ENCODE data around the gene STYK1. TPM values are rescaled to one million over a fixed set of nuclear protein-coding genes. Genes with fewer than 3 reads are reported as not detected.

The STYK1 gene
- 0.13 TPM for polyA plus RNA-seq (ENCODE audit: insufficient read length)

GRCh38 chr12:10673659-10674384 lies at the start of gene STYK1:
STYK1 (minus strand) TSS chr12:10674052; CDS start chr12:10634618, 39,434 bp downstream.
- no peak for DNase-seq (ENCODE audit: low read depth)

GRCh38 chr12:10722905-10723746 lies 49.3 kb upstream of the STYK1 start, which contains the start of gene YBX3:
YBX3 (minus strand) TSS chr12:10723323; CDS start chr12:10723111, 212 bp downstream.
- no peak for DNase-seq (ENCODE audit: low read depth)

DNA sequence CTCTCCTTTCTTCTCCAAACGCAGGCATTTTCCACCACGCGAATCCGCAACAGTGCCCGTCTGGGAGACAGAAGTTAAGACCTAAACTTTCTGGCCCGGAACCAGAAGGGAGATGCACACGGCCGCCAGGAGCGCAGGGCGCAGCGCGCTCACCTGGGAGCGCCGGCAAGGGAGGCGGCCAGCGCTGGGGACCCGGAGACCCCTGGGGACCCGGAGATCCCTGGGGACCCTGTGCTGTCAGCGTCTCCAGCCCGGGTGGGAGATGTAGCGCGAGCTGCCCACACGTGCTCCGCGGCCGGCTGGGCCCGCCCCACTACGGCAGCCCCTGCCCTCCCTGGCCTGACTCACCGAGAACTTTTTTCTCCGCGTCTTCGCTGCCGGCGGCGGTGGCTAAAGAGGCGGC lies 48.7 kb upstream of the STYK1 start:
- DNase-seq (ENCODE audit: low read depth): no peak

DNA sequence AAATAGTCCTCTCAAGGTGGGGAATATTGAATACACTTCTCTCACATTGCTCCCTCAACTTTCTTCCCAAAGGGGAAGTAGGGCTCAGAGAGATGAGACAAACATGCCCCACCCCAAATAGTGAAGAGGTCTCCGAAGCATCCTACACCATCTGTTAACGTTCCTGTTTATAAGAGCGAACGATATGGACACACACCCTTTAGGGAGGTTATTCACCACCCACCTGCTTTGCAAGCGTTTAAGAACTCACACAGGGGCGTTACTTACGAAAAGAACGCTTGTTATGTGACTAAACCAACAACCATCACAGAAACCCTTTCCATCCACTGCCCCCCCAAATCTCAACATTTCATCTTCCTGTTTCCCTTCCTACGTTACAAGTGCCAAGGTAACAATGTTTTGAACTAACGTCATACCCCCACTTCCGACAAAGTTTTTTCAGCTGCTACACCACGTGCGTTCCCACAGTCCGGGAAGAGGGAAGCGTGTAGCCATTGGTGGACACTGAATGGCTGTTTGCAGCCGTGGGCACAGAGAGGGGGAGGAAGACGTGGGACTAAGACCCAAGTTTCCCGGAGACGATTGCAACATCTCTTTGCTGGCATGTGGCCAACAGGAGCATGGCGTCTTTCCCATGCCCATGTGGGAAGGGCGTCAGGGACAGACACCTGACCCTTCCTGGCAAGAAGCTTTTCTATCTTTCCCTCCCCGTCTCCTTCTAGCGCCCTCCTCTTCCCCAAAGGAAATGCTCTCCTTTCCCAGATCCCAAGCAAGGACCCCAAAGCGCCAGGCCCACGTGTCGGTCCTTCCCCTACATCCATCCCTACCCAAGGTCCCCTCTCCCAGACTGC lies 48.0 kb upstream of the STYK1 start:
- DNase-seq (ENCODE audit: low read depth): peak; percentile 82

DNA sequence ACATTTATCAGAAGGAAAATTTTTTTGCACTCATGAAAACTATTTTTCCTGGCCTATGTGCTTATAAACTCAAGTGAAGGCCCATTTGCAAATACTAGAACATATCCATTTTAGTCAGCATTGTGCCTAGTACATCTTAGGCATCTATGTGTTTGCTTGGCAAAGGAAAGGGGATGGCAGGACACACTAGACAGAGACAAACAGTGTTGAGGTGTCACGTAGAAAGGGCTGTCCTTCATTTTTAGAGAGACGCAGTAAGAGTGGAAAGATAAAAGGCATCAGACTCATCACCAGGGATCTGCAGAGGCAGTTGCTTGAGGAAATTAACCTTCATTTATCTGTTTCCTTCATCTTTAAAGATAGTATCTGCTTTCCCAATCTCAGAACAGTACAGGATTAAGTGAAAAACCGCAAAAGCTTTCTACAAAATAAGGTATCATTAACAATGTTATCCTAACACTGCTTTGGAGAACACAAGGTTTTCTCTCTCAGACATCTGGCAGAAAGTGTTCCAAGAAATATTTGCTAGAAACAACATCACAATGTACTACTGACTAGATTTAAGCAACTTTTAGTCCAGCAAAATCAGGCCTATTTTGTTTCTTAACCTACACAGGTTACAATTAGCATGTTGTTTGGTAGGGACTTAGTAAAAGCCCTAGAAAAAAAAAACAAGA lies 47.3 kb upstream of the STYK1 start:
- DNase-seq (ENCODE audit: low read depth): no peak

DNA sequence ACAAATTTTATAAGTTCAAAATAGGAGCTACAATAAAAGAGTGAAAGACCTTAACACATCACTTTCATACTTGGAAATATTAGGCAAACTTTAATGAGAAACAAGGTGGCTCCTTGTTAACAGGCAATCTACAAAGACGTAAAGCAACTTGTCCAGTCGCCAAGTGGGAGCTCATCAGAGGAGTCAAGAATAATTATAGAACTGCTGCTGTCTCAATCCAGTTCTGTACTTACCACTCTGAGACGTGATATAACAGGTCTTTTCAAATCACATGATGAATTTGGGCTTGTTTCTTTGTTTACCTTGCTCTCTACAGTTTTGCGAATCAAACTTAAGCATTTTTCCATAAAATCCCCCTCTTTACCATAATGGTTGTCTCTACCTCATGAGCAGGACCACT lies 45.6 kb upstream of the STYK1 start:
- no peak for DNase-seq (ENCODE audit: low read depth)

GRCh38 chr12:10718279-10718821 lies 44.5 kb upstream of the STYK1 start:
- DNase-seq (ENCODE audit: low read depth): no peak

- no peak for DNase-seq (ENCODE audit: low read depth)
Measured at GRCh38 chr12:10717410-10717809, 43.6 kb upstream of the STYK1 start.

- DNase-seq (ENCODE audit: low read depth): no peak
Measured at GRCh38 chr12:10716704-10717315, 43.0 kb upstream of the STYK1 start.

- DNase-seq (ENCODE audit: low read depth): no peak
Measured at GRCh38 chr12:10716277-10716676, 42.4 kb upstream of the STYK1 start.

- no peak for DNase-seq (ENCODE audit: low read depth)
Measured at GRCh38 chr12:10715491-10715890, 41.6 kb upstream of the STYK1 start.

GRCh38 chr12:10709808-10710207 lies 36.0 kb upstream of the STYK1 start:
- DNase-seq (ENCODE audit: low read depth): no peak

DNA sequence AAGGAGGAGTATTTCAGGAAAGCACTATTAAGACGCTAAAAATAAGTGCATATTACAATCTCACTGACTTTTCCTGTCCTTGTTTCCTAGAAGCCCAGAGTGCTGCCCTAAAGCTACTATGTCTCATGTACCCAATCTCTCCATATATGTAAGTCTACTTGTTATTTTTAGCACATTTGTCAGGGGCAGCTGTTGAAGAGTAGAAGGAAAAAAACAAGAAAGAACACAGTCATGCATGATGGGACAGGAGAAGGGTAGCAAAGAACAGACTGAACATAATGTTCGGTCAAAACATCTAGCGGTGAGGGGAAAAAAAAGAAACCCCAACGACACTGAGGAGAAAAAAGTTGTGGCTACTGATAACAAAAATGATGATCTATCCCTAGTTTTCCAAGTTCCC lies 35.0 kb upstream of the STYK1 start:
- no peak for DNase-seq (ENCODE audit: low read depth)

- no peak for DNase-seq (ENCODE audit: low read depth)
Measured at GRCh38 chr12:10705655-10706054, 31.8 kb upstream of the STYK1 start.

- no peak for DNase-seq (ENCODE audit: low read depth)
Measured at GRCh38 chr12:10701843-10702242, 28.0 kb upstream of the STYK1 start.

- no peak for DNase-seq (ENCODE audit: low read depth)
Measured at GRCh38 chr12:10701131-10701681, 27.4 kb upstream of the STYK1 start.

DNA sequence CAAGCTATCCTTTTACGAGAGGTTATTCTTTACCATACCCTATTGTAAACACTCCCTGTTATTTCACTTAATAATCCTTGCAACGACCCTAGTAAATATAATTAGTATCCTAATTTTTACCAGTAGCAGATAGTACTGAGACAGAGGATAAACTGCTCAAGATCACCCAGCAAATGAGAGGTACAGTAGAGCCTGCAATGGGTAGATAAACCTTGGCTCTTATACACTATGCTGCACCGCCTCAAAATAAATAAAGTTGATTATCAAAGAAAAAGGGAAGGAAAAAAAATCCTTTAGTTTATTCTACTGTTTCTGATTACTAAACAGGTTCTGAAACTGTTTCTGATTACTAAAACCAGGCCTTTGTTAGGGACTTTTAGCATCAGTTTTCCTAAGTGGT lies 26.7 kb upstream of the STYK1 start:
- no peak for DNase-seq (ENCODE audit: low read depth)

- DNase-seq (ENCODE audit: low read depth): no peak
Measured at GRCh38 chr12:10697862-10698261, 24.0 kb upstream of the STYK1 start.

GRCh38 chr12:10697156-10697555 lies 23.3 kb upstream of the STYK1 start:
- no peak for DNase-seq (ENCODE audit: low read depth)

DNA sequence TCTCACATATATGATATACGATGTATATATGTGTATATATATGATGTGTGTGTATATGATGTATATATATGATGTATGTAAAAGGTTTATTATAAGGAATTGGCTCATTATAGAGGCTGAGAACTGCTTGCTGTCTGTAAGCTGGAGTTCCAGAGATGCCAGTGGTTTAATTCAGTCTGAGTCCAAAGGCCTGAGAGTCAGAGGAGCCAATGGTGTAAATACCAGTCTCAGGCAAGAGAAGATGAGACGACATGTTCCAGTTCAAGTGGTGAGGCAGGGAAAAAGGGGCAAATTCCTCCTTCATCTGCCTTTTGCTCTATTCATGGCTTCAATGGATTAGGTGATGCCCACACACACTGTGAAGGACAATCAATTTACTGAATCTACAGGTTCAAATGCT lies 17.1 kb upstream of the STYK1 start:
- DNase-seq (ENCODE audit: low read depth): no peak
